Measurements from ENCODE around the gene C1QTNF5. TPM values are rescaled to one million over a fixed set of nuclear protein-coding genes. Genes with fewer than 3 reads are reported as not detected.

The C1QTNF5 gene
- total RNA-seq, 1 experiment from 2014 or later: not detected

DNA sequence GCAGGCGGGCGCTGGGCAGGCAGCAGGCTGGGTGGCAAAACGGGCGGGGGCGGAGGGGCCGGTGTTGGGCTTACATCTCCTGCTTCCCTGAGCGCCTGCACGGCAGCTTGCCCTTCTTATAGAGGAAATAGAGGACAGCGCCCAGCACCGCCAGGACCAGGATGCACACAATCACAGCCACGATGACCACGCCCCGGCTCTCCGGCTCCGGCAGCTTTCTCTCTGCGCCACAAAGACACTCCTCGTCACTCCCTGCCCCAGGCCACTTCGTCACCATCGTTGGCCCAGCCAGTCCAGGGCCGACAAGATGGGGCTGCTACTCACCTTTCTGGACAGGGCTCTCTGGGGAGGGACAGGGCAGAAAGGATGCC is 30.0 kb downstream of the C1QTNF5 start:
- DNase-seq (ENCODE audit: low read depth, low spot score) (no peak), ATAC-seq (no peak)
- no peak overlapping the region for H3K27ac ChIP-seq (ENCODE audit: low read depth, low read length)
- intact Hi-C loops (cut with micrococcal nuclease): no loop called here
- ChIA-PET POLR2A (no interaction called here), RAD21 (ENCODE audit: low non-redundant PET in 1 of 2, low total read pairs in 2 of 2, uncharacterized antibody in 2 of 2, unreplicated experiment in 2 of 2) (no interaction called here), CTCF (no interaction called here)
- no peak overlapping the region for H2AFZ ChIP-seq (ENCODE audit: low read depth, low read length, poor library complexity, severe bottlenecking)
- no peaks in the 10 kb centered on the region for H3K9me2 ChIP-seq (ENCODE audit: insufficient read depth)
- peaks cover 8 to 9% of the 10 kb centered on the region in 2 experiments for H3K4me1 ChIP-seq (ENCODE audit: control insufficient read depth in 1 of 2, insufficient read depth in 2 of 2, low read length in 2 of 2)
- no peaks in the 10 kb centered on the region for H3K9me3 ChIP-seq (ENCODE audit: control insufficient read depth in 1 of 2, insufficient read depth in 1 of 2, low read depth in 1 of 2, low read length in 2 of 2)
- no peak overlapping the region for H3K9ac ChIP-seq (ENCODE audit: low read length)
- H3K4me3 ChIP-seq (replicated peaks in 1 of 2; ENCODE audit: low read depth in 1 of 2, low read length in 2 of 2): no peak overlapping the region
- H3K4me2 ChIP-seq (ENCODE audit: low read length): no peak overlapping the region
- TF ChIP-seq SRF (IDR thresholded peaks at IDR 0.05; ENCODE audit: low read depth): no peak
- TF ChIP-seq, protein P1, sequence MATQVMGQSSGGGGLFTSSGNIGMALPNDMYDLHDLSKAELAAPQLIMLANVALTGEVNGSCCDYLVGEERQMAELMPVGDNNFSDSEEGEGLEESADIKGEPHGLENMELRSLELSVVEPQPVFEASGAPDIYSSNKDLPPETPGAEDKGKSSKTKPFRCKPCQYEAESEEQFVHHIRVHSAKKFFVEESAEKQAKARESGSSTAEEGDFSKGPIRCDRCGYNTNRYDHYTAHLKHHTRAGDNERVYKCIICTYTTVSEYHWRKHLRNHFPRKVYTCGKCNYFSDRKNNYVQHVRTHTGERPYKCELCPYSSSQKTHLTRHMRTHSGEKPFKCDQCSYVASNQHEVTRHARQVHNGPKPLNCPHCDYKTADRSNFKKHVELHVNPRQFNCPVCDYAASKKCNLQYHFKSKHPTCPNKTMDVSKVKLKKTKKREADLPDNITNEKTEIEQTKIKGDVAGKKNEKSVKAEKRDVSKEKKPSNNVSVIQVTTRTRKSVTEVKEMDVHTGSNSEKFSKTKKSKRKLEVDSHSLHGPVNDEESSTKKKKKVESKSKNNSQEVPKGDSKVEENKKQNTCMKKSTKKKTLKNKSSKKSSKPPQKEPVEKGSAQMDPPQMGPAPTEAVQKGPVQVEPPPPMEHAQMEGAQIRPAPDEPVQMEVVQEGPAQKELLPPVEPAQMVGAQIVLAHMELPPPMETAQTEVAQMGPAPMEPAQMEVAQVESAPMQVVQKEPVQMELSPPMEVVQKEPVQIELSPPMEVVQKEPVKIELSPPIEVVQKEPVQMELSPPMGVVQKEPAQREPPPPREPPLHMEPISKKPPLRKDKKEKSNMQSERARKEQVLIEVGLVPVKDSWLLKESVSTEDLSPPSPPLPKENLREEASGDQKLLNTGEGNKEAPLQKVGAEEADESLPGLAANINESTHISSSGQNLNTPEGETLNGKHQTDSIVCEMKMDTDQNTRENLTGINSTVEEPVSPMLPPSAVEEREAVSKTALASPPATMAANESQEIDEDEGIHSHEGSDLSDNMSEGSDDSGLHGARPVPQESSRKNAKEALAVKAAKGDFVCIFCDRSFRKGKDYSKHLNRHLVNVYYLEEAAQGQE (IDR thresholded peaks at IDR 0.05; ENCODE audit: low read depth): no peak
- TF ChIP-seq JUND (IDR thresholded peaks at IDR 0.05): no peak
- TF ChIP-seq EGR1 (IDR thresholded peaks at IDR 0.05; ENCODE audit: low read depth): no peak
- TF ChIP-seq ZNF274 (IDR thresholded peaks at IDR 0.05; ENCODE audit: low read depth, low read length): no peak
- TF ChIP-seq POLR2AphosphoS5 (IDR thresholded peaks at IDR 0.05; ENCODE audit: low read depth, low read length): no peak
- TF ChIP-seq RAD21 (IDR thresholded peaks at IDR 0.05; ENCODE audit: low read depth): no peak
- no peak for TF ChIP-seq POLR2A (IDR thresholded peaks at IDR 0.05; ENCODE audit: borderline replicate concordance, extremely low read depth, insufficient read depth, insufficient read length)
- TF ChIP-seq, protein P2, sequence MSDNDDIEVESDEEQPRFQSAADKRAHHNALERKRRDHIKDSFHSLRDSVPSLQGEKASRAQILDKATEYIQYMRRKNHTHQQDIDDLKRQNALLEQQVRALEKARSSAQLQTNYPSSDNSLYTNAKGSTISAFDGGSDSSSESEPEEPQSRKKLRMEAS (IDR thresholded peaks at IDR 0.05): no peak
- no peak for TF ChIP-seq ZFX (IDR thresholded peaks at IDR 0.05)
- TF ChIP-seq, protein P3, sequence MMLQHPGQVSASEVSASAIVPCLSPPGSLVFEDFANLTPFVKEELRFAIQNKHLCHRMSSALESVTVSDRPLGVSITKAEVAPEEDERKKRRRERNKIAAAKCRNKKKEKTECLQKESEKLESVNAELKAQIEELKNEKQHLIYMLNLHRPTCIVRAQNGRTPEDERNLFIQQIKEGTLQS (IDR thresholded peaks at IDR 0.05): no peak
- H3K27me3 ChIP-seq (ENCODE audit: insufficient read depth, low read length): no peaks in the 10 kb centered on the region
- H4K20me1 ChIP-seq (ENCODE audit: insufficient read depth): no peaks in the 10 kb centered on the region
- BruUV-seq (replicated peaks): no TSS peak
- H3K36me3 ChIP-seq (ENCODE audit: control insufficient read depth in 1 of 2, insufficient read depth in 2 of 2, low read length in 2 of 2): peaks cover 0 to 11% of the 10 kb centered on the region in 2 experiments; a peak in 3 of 4 replicates
- no peaks in the 10 kb centered on the region for H3K79me2 ChIP-seq (ENCODE audit: insufficient read depth, low read length)
